Fibroblast of peridontal ligament (primary cell): ENCODE results near the gene TBC1D26.
A peak's percentile ranks its signal among the peaks of the same experiment; 100 is the strongest.
"Not testable (repeated sequence)": the region's sequence is repeated elsewhere in the genome, so short reads cannot be mapped to it uniquely, and the experiment has no call there.

ENCODE experiments used
- DNase-seq: peaks from one replicate; pipeline ENCODE4 v3.0.0-alpha.2; 2010; ENCODE audit errors: extremely low read depth

The TBC1D26 gene

DNA sequence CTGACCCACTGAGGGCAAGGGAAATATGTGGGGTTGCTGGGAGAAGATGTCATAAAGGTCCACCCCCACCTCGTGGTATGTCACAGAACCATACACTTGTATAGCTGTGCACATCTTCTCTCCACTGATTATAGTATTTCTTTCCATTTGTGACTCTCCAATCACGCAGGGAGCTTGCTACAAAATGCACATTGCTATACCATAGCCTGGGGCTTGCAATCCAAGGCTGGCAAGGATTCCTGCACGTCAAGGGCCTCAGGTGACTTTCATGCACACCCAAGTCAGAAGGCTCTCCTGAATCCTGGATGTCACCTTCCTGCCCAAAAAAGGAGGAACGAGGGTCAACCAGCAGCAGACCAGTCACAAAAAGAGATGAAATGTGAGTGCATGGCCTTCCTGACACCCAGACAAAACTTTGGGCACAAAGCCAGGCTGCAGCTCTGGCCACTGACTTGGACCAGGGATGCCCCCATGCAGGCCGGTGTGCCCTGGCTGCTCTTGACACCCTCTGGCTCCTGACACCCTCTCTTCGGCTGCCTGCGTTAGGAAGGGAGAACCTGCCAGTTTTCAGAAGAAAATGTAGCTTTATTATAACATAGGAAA, 12.1 kb downstream of the TBC1D26 start:
- DNase-seq, result no peak

GRCh38 chr17:15744885-15745284, 12.8 kb downstream of the TBC1D26 start:
- no peak for DNase-seq

DNA sequence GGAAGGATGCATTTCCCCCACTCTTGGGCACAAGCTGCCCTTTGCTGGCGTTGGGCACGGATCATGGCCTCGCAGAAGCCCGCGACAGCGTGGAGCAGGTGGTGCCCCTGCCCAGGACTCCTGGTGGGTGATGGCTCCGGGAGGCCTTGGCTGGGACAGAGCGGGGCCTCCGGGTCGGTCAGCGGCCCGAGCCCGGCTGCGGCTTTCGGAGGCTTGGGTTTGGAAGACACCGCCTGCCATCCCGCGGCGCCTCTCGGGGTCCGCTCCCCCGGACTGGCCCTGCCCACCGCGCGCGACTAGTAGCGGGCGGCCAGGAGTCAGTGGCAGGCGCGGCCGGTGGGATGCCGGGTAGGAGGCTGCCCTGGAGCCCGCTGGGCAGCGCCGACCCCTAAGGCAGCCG, 17.3 kb downstream of the TBC1D26 start:
- DNase-seq, result not testable (repeated sequence)

DNA sequence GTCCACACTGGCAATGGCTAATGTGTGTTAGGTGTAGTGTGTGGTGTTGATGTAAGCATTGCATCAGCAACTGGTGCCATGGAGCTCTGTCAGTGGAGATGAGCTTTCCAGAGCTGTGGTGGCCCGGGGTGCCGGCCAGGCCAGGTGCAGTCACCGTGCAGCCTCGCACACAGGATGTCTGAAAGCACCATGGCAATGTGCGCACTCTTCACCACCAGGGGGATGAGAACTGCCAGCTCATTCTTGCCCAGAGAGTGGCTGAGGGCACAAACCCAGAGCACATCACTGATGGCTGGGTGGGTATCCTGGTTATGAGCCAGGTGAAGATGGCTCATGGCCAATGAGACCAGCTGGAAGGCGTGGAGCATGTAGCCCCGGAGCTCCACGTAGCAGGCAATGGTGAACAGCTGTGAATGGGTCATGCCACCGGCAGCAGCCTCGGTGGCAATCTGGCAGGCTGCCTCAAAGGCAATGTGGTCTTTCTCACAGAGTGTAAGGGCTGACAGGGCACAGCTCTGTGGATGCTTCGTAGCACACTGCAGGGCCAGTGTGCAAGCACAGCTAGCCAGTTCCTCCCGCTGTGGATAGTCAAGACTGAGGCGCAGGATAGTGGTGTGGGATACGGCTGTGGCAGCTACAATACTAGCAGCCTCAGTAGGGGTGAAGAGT, 36.9 kb downstream of the TBC1D26 start:
- not testable (repeated sequence) for DNase-seq

DNA sequence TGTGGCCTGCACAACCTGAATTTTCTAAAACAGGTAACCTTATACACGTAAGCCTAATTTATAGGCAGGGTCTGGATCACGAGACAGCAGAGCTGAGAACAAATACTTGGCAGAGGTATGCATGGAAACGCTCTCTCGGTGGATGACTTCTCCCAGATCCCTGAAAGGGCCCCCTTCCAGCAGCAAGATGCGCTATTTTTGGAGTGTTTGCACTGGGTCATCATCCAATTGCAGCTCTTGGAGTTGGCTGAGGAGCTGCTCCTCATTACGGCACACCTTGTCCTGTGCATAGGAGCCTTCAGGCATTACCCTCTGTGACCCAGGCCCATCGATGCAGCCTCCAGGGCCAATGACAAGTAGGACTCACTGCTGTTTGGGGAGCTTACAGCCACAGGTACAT, 38.6 kb downstream of the TBC1D26 start:
- DNase-seq, result not testable (repeated sequence)

- no peak for DNase-seq
Observed at GRCh38 chr17:15776871-15777270, 44.8 kb downstream of the TBC1D26 start.

DNA sequence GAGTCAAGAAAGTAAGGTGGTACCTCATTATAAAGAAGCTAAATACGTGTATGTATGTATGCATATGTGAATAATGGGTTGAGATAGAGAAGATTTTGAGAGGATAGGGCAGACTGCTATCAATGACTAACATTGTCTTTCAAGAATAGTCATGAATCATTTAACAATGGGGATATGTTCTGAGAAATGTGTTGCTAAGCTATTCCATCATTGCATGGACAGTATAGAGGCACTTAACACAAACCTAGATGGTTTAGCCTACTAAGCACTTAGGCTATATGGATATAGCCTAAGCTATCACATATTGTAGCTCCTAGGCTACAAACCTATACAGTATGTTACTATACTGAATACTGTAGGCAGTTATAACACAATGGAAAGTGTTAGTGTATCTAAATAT, 45.2 kb downstream of the TBC1D26 start:
- no peak for DNase-seq

DNA sequence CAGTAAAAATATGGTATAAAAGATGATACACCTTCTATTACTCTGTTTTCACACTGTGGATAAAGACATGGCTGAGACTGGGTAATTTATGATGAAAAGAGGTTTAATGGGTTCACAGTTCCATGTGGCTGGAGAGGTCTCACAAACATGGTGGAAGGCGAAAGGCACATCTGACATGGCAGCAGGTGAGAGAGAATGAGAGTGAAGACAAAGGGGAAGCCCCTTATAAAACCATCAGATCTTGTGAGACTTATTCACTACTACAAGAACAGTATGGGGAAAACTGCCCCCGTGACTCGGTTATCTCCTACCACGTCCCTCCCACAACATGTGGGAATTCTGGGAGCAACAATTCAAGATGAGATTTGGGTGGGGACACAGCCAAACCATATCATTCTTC, 45.6 kb downstream of the TBC1D26 start:
- no peak for DNase-seq

DNA sequence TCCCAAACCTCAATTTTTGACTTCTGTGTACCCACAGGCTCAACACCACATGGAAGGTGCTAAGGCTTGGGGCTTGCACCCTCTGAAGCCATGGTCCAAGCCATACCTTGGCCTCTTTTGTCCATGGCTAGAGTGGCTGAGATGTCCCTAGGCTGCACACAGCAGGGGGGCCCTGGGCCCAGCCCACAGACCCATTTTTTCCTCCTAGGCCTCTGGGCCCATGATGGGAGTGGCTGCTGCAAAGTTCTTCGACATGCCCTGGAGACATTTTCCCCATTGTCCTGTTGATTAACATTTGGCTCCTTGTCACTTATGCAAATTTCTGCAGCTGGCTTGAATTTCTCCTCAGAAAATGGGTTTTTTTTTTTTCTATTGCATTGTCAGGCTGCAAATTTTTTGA, 47.0 kb downstream of the TBC1D26 start:
- no peak for DNase-seq

DNA sequence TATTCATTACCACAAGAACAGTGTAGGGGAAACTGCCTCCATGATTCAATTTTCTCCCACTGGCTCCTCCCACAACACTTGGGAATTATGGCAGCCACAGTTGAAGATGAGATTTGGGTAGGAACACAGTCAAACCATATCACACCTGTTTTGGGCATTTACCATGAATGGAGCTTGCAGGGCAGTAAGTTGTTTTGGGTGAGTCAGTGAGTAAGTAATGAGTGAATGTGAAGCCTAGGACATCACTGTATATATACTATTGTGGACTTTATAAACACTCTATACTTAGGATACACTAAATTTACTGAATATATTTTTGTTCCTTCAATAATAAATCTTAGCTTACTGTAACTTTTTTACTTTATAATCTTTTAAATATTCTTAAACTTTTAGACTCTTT, 48.1 kb downstream of the TBC1D26 start:
- no peak for DNase-seq

DNA sequence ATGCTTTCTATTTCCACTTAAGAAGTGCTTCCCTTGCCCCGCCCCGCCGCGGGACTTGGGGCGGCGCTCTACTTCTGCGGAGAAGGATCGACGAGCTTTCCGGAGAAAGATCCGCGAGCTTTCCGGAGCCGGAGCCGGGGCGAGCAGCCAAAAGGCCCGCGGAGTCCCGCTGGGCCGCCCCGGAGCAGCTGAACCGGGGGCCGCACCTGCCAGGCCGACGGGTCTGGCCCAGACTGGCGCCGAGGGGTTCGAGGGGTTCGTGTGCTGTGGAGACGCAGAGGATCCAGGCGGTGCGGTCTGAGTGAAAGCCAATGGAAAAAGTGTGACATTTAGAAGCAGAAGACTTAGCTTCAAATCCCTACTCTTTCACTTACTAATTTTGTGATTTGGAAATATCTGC, 50.8 kb downstream of the TBC1D26 start:
- peak; percentile 47 for DNase-seq

DNA sequence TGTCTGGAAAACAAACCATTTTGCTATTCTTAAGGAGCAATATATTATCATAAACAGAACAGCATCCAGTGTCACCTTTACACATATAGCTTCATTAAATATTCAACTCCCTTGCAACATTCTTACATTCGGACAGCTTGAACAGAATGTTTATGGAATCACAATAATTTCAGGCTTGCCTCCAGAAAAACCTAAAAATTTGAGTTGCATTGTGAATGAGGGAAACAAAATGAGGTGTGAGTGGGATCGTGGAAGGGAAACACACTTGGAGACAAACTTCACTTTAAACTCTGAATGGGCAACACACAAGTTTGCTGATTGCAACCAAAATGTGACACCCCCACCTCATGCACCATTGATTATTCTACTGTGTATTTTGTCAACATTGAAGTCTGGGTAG, 51.4 kb downstream of the TBC1D26 start:
- DNase-seq, result no peak

DNA sequence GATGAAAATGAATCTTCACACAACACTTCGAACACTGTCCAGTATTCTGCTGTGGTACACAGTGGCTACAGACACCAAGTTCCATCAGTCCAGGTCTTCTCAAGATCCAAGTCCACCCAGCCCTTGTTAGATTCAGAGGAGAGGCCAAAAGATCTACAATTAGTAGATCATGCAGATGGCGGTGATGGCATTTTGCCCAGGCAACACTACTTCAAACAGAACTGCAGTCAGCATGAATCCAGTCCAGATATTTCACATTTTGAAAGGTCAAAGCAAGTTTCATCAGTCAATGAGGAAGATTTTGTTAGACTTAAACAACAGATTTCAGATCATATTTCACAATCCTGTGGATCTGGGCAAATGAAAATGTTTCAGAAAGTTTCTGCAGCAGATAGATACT, 52.3 kb downstream of the TBC1D26 start:
- peak; percentile 59 for DNase-seq

DNA sequence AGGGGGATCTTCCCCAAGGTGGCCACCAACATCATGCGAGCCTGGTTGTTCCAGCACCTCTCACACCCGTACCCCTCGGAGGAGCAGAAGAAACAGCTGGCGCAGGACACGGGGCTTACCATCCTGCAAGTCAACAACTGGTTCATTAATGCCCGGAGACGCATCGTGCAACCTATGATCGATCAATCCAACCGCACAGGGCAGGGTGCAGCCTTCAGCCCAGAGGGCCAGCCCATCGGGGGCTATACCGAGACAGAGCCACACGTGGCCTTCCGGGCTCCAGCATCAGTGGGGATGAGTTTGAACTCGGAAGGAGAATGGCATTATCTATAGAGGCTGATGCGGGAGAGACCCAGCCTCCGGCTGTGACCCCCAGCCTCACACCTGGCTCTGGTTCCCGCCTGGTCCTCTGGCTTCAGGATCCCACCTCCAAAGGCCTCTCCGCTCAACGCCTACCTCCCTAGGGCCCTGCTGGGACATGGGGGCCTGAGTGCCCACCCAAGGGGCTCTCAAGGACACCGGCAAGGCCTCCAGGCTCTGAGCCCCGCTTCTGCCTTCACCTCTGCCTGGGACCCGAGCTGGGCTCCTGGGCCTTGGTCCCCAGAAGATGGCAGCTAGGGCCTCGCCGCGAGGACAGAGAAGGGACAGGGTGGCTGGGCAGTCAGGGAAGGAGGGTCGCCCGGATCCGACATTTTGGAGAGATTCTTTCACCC, 55.4 kb downstream of the TBC1D26 start:
- DNase-seq, result not testable (repeated sequence)

DNA sequence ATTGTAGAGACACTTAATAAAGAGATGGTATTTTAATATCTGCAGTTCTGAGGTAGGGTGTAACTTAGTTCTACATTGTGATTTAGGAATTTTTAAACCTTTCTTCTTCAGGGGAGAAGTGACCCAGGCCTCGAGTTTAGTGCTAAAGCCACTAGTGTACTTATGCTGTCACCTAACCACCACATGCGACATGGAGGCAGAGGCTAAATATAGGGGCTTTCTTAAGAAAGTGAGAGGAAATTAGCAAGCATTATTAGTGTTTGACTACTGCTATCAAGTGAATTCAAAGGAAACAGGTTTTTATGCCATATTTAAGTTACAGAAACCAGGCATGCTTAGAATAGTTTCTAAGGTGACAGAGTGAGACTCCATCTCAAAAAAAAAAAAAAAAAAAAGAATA, 56.3 kb downstream of the TBC1D26 start:
- DNase-seq, result not testable (repeated sequence)
